ENCODE data around the gene CPPED1.
"Not testable (repeated sequence)": the region's sequence is repeated elsewhere in the genome, so short reads cannot be mapped to it uniquely, and the experiment has no call there.

Gene CPPED1

GRCh38 chr16:12801511-12802042, 2.1 kb downstream of the CPPED1 start:
- DNase-seq (ENCODE audit: low read depth): peak; percentile 80

- no peak for DNase-seq (ENCODE audit: low read depth)
These were observed 2.9 kb downstream of the CPPED1 start for GRCh38 chr16:12800817-12801216.

- not testable (repeated sequence) for DNase-seq (ENCODE audit: low read depth)
These were observed 3.7 kb downstream of the CPPED1 start for GRCh38 chr16:12799996-12800395.

- no peak for DNase-seq (ENCODE audit: low read depth)
These were observed 4.8 kb downstream of the CPPED1 start for GRCh38 chr16:12798846-12799245.

- DNase-seq (ENCODE audit: low read depth): no peak
These were observed 5.5 kb downstream of the CPPED1 start for GRCh38 chr16:12798171-12798570.

GRCh38 chr16:12796498-12796897, 7.2 kb downstream of the CPPED1 start:
- DNase-seq (ENCODE audit: low read depth): peak; percentile 56

- no peak for DNase-seq (ENCODE audit: low read depth)
These were observed 8.9 kb downstream of the CPPED1 start for GRCh38 chr16:12794486-12795387.

GRCh38 chr16:12793865-12794240, 9.8 kb downstream of the CPPED1 start:
- DNase-seq (ENCODE audit: low read depth): no peak

GRCh38 chr16:12793120-12793864, 10.4 kb downstream of the CPPED1 start:
- no peak for DNase-seq (ENCODE audit: low read depth)

- DNase-seq (ENCODE audit: low read depth): not testable (repeated sequence)
These were observed 11.2 kb downstream of the CPPED1 start for GRCh38 chr16:12792528-12792927.

- no peak for DNase-seq (ENCODE audit: low read depth)
These were observed 12.3 kb downstream of the CPPED1 start for GRCh38 chr16:12791340-12791739.

GRCh38 chr16:12788758-12789157, 14.9 kb downstream of the CPPED1 start:
- DNase-seq (ENCODE audit: low read depth): no peak

- no peak for DNase-seq (ENCODE audit: low read depth)
These were observed 17.6 kb downstream of the CPPED1 start for GRCh38 chr16:12786081-12786480.

GRCh38 chr16:12784076-12784475, 19.6 kb downstream of the CPPED1 start:
- DNase-seq (ENCODE audit: low read depth): no peak

GRCh38 chr16:12781777-12782176, 21.9 kb downstream of the CPPED1 start:
- no peak for DNase-seq (ENCODE audit: low read depth)

GRCh38 chr16:12780467-12780866, 23.2 kb downstream of the CPPED1 start:
- DNase-seq (ENCODE audit: low read depth): no peak

- no peak for DNase-seq (ENCODE audit: low read depth)
These were observed 25.0 kb downstream of the CPPED1 start for GRCh38 chr16:12778726-12779125.

GRCh38 chr16:12775656-12776236, 27.9 kb downstream of the CPPED1 start:
- DNase-seq (ENCODE audit: low read depth): no peak

- no peak for DNase-seq (ENCODE audit: low read depth)
These were observed 30.5 kb downstream of the CPPED1 start for GRCh38 chr16:12773221-12773620.

- DNase-seq (ENCODE audit: low read depth): no peak
These were observed 32.3 kb downstream of the CPPED1 start for GRCh38 chr16:12771341-12771798.

GRCh38 chr16:12769525-12769924, 34.2 kb downstream of the CPPED1 start:
- no peak for DNase-seq (ENCODE audit: low read depth)

GRCh38 chr16:12767897-12768296, 35.8 kb downstream of the CPPED1 start:
- no peak for DNase-seq (ENCODE audit: low read depth)

Measured in HS-5 (cell line).